22Rv1 (cell line): Measurements from ENCODE around the gene VSIG10L.

Experiments
- H3K27ac ChIP-seq: fragments of 450-650 bp; 2 replicates; pipeline ENCODE4 v1.5.1; 2017
- ZFX ChIP-seq: fragments of 450-650 bp; IDR thresholded peaks from 2 replicates; pipeline ENCODE4 v1.6.1; 2017; ENCODE audit warnings: antibody characterized with exemption, borderline replicate concordance
- TF ChIP-seq, protein P1 (sequence below): fragments of 450-650 bp; IDR thresholded peaks from 2 replicates; pipeline ENCODE4 v1.5.1; 2017; ENCODE audit warnings: mild to moderate bottlenecking

The VSIG10L gene

DNA sequence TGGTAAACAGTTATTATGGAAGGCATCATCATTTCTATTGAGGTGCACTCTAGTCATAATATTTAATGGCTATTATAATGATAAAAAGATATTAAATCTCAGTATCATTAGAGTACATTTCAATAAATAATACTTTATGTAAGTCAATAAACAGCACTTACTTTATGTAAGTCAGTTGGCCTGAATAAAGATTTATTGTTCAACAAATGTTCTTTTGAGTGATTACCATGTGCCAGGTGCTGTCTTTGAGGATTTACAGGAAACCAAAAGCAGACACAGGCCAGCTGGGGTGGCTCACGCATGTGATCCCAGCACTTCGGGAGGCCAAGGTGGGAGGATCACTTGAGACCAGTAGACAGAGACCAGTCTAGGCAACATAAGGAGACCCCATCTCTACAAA is 35.5 kb upstream of the VSIG10L start:
- H3K27ac ChIP-seq, result no peak overlapping the region
- TF ChIP-seq, protein P1, sequence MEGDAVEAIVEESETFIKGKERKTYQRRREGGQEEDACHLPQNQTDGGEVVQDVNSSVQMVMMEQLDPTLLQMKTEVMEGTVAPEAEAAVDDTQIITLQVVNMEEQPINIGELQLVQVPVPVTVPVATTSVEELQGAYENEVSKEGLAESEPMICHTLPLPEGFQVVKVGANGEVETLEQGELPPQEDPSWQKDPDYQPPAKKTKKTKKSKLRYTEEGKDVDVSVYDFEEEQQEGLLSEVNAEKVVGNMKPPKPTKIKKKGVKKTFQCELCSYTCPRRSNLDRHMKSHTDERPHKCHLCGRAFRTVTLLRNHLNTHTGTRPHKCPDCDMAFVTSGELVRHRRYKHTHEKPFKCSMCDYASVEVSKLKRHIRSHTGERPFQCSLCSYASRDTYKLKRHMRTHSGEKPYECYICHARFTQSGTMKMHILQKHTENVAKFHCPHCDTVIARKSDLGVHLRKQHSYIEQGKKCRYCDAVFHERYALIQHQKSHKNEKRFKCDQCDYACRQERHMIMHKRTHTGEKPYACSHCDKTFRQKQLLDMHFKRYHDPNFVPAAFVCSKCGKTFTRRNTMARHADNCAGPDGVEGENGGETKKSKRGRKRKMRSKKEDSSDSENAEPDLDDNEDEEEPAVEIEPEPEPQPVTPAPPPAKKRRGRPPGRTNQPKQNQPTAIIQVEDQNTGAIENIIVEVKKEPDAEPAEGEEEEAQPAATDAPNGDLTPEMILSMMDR, result no peak
- no peak for TF ChIP-seq ZFX

DNA sequence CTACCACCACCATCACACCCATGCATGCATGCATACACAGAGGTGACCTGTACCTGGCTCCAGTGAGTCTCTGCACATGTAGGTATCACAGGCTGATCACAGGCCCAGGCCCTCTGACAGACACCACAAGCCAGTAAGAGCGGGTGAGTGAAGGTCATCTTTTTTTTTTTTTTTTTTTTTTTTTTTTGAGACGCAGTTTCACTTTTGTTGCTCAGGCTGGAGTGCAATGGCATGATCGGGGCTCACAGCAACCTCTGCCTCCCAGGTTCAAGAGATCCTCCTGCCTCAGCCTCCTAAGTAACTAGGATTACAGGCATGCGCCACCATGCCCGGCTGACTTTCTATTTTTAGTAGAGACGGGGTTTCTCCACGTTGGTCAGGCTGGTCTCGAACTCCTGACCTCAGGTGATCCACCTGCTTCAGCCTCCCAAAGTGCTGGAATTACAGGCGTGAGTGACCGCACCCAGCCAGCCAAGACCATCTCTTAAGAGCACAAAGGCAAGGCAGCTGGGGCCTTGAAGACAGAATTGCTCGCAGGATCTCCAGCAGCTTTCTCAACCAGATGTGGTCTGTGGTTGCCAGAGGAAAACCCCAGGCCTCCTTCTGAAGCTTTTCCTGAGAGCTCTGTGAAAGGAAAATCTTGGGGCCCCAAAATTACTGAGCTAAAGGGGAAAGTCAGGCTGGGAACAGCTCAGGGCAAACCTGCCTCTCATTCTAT is 33.7 kb upstream of the VSIG10L start:
- no peak for TF ChIP-seq ZFX
- TF ChIP-seq, protein P1, result no peak
- H3K27ac ChIP-seq, result no peak overlapping the region

DNA sequence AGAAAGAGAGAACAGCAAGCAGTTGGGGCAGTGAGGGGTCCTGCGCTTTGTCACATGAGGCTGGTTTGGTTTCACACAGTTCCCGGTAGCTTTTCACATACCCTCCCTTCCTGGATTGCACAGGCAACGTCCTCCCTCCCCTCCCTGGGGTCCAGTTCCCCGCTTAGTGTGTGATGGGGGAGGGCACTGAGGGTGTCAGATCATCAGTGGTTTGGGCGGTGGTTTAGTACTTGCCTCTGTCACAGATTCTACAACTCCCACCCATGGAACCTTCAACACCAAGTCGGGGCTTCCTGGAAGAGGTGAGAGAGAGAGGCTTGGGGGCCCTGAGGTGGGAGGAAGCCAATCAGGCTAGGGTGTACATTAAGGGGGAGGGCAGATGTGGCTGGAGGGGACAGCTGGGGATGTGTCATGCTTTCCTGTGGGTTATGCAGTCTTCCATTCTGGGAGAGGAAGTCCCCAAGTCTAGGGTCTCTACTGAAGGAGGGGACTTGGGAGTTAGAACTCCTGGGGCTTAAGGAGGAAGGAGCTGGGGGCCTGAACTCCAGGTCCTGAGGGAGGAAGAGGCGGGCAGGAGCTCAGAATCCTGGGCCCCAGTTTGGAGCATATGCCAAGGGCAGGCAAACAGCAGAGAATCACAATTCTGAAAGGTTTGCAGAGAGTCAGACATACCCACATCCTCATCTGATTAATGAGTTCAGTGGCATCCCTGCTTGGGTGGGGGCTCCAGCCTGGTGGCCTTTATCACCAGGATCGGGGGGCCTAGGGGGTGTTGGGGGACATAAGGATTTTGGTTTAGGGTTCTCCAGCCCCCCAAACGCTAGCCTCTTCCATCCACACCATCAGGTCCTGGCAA is 30.9 kb upstream of the VSIG10L start, which contains the start of gene NKG7:
Gene NKG7 (minus strand): TSS at position 6 of the 856 bp plus-strand sequence. CDS start 119 bp downstream, outside the sequence.
- TF ChIP-seq, protein P1, result no peak
- TF ChIP-seq ZFX, result no peak
- H3K27ac ChIP-seq, result no peak within 1 kb of the TSS

DNA sequence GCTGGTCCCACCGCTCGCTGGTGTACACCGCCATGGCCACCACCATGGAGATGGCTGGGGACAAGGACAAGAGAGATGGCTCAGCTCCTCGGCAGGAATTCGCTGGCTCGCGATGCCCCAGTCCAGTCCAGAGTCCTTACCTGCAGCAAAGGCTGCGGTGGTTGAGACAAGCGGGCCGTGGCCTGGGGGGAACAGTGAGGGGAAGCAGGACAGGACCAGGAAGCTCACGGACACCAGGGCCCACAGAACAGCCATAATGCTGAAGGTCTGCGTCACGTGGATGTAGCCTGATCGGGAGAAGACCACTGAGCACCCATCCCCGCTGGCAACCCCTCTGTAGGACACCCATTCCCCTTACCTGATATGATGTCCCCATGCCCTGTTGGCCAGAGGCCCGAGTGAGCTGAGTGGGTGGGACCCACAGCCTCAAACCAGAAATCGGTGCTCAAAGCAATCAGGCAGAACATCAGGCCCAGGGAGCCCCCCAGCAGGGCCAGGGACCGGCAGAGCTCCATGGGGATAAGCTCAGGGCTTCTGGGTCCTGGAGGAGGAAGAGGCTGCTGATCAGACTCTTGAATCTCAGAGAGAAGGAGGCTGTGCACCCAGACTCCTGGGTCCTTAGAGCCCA is 30.2 kb upstream of the VSIG10L start:
- TF ChIP-seq, protein P1, result no peak
- TF ChIP-seq ZFX, result no peak
- H3K27ac ChIP-seq, result no peak overlapping the region

DNA sequence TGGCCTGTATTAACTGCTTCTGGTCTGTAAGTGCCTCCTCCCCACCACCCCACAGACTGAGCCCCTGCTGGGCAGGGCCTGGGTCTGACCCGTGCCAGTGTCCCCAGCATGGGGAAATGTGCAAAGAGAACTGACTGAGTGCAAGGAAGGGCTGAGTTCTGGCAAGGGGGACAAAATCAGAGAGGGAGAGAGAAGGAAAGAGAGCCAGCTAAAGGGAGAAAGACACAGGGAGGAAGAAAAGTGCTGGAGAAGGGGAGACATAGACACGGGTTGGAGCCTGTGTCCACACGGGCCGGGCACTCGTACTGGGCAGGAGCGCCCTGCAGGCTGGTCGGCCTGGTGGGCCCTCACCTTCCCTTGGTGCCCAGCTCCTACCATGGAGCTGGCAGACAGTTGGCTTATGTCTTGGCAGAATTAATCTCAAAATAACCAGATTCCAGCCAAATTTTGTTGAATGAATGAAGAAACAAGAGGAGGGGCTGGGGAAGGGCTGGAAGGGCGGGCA is 29.3 kb upstream of the VSIG10L start:
- TF ChIP-seq ZFX, result no peak
- TF ChIP-seq, protein P1, result no peak
- H3K27ac ChIP-seq, result no peak overlapping the region

DNA sequence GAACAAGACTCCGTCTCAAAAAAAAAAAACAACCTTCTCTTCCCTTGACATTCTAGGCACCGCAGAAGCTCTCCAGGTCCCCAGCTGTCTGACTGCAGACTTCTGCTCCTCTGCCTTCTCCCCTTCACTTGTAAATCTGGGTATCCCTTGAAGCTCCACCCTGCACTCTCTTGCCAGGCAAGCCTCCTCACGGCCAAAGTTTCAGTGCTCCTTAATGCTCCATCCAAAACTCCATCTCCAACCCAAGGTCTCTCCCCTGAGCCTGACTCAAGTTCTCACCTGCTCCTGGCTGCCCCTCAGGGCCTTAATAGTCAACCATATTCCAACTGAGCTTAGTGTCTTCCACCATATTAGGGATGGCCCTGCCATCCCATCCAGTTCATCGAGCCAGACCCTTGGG is 28.3 kb upstream of the VSIG10L start:
- TF ChIP-seq, protein P1, result no peak
- TF ChIP-seq ZFX, result no peak
- no peak overlapping the region for H3K27ac ChIP-seq
